Natural killer cell (primary cell): ENCODE data around the gene LINGO1. TPM values are rescaled to one million over a fixed set of nuclear protein-coding genes. Genes with fewer than 3 reads are reported as not detected.

ENCODE experiments used
- ATAC-seq, 3 donors: fragments of 150-1000 bp in 2 of 3; fragments of 200-7000 bp in 1 of 3; cut with Tn5 transposase; 1 replicate in 1 of 3; 2 replicates in 2 of 3; pipeline ENCODE4 v1.10.0; 2021; ENCODE audit warnings: mild to moderate bottlenecking in 2 of 3, moderate library complexity in 2 of 3
- DNase-seq, 2 donors: peaks; one replicate each; pipeline versions ENCODE4 v3.0.0 to v3.0.0-alpha.2; 2013 to 2021; ENCODE audit warnings: mixed read lengths in 1 of 2
- H3K27ac ChIP-seq: one replicate; pipeline ENCODE4 v1.5.1; 2013; ENCODE audit warnings: mild to moderate bottlenecking, low read length
- H3K27me3 ChIP-seq: one replicate; pipeline ENCODE4 v1.6.1; 2013; ENCODE audit warnings: low read length; ENCODE audit not compliant: control insufficient read depth, insufficient read depth
- H3K36me3 ChIP-seq: one replicate; pipeline ENCODE4 v1.6.1; 2013; ENCODE audit warnings: low read length; ENCODE audit not compliant: control insufficient read depth, insufficient read depth
- H3K4me1 ChIP-seq: one replicate; pipeline ENCODE4 v1.6.1; 2013; ENCODE audit warnings: low read length; ENCODE audit not compliant: control insufficient read depth, insufficient read depth
- H3K4me3 ChIP-seq: one replicate; pipeline ENCODE4 v1.5.1; 2013; ENCODE audit warnings: low read length
- H3K9me3 ChIP-seq: one replicate; pipeline ENCODE4 v1.6.1; 2013; ENCODE audit warnings: low read length; ENCODE audit not compliant: control insufficient read depth, insufficient read depth
- H3K27ac Mint-ChIP-seq, 2 donors: one replicate each; pipeline ENCODE4 v1.8.0; 2022; ENCODE audit warnings: mild to moderate bottlenecking in 2 of 2, mixed read lengths in 2 of 2, moderate library complexity in 1 of 2
- H3K27me3 Mint-ChIP-seq, 2 donors: one replicate each; pipeline ENCODE4 v1.8.0; 2022; ENCODE audit warnings: low read depth in 2 of 2, mixed read lengths in 2 of 2
- H3K36me3 Mint-ChIP-seq: one replicate; pipeline ENCODE4 v1.8.0; 2022; ENCODE audit warnings: mixed read lengths
- H3K4me1 Mint-ChIP-seq, 2 donors: one replicate each; pipeline ENCODE4 v1.8.0; 2022; ENCODE audit warnings: mixed read lengths in 2 of 2
- H3K4me3 Mint-ChIP-seq: one replicate; pipeline ENCODE4 v1.8.0; 2022; ENCODE audit warnings: mild to moderate bottlenecking, moderate library complexity, mixed read lengths
- H3K9me3 Mint-ChIP-seq, 2 donors: one replicate each; pipeline ENCODE4 v1.8.0; 2022; ENCODE audit warnings: mixed read lengths in 2 of 2
- WGBS: methylation state at CpG from one replicate; pipeline ENCODE4 v1.1.7; 2013; ENCODE audit warnings: missing lambda C conversion rate; ENCODE audit not compliant: insufficient coverage; 5-methylcytosine and 5-hydroxymethylcytosine counted together
- intact Hi-C: fragments of 100-400 bp; cut with micrococcal nuclease; formaldehyde crosslinking; loops from one replicate; pipeline ENCODE4 v1.14.2; 2022
- total RNA-seq, 4 donors: library from RNA; stranded (reverse); fragments of 120-200 nt in 1 of 4; gene quantifications; one replicate each; pipeline versions ENCODE4 v1.2.3 to v1.2.4, GENCODE V29; 2013 to 2022
- TF ChIP-seq, protein P1 (sequence below): fragments of 200-600 bp; IDR thresholded peaks from one replicate; pipeline ENCODE4 v1.8.0; 2022; ENCODE audit warnings: antibody characterized with exemption

The LINGO1 gene
- total RNA-seq, 3 donors from 2014 or later (not counting 1 experiment from before 2014, with no cell fraction given): not detected

DNA sequence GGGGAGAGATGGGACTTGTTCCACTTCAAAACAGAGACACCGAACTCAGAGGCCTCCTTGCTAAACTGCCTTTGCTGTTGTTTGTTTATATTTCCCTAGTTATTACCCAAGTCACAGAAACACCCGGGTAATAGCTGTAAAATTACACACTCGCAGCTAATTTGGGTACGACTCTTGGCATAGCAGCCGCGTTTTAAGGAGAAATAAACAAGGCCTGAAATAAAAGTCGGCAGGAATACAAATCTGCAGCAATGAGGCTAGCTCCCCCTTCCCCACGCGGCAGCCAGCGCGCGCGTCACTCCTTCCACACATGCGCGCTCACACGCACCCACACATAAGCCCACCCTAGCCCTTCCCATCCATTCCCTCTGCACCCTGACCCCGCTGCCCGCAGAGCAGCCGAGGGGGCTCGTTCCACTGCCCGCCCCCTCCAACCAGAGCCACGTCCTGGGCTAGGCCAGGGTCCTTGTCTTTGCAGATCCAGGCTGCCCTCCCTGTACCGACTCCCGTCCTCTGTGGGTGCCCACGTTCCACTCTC lies 67.3 kb downstream of the LINGO1 start:
- intact Hi-C loops: no loop called here
- Histone ChIP-seq H3K27me3 (no peaks in the 10 kb centered on the region), H3K4me1 (peaks cover 3% of the 10 kb centered on the region), H3K36me3 (no peaks in the 10 kb centered on the region), H3K4me3 (no peak overlapping the region), H3K27ac (no peak overlapping the region), H3K9me3 (no peaks in the 10 kb centered on the region)
- Mint-ChIP-seq H3K36me3 (no peaks in the 10 kb centered on the region), H3K4me3 (no peak overlapping the region), H3K4me1 (peaks cover 0 to 5% of the 10 kb centered on the region in 2 donors), H3K27me3 (peaks cover 9 to 15% of the 10 kb centered on the region in 2 donors), H3K9me3 (no peaks in the 10 kb centered on the region), H3K27ac (no peak overlapping the region)
- WGBS: 94% methylated on average over 25 of the region's 25 CpGs
- ATAC-seq (no peak), DNase-seq (no peak)
- TF ChIP-seq, protein P1, sequence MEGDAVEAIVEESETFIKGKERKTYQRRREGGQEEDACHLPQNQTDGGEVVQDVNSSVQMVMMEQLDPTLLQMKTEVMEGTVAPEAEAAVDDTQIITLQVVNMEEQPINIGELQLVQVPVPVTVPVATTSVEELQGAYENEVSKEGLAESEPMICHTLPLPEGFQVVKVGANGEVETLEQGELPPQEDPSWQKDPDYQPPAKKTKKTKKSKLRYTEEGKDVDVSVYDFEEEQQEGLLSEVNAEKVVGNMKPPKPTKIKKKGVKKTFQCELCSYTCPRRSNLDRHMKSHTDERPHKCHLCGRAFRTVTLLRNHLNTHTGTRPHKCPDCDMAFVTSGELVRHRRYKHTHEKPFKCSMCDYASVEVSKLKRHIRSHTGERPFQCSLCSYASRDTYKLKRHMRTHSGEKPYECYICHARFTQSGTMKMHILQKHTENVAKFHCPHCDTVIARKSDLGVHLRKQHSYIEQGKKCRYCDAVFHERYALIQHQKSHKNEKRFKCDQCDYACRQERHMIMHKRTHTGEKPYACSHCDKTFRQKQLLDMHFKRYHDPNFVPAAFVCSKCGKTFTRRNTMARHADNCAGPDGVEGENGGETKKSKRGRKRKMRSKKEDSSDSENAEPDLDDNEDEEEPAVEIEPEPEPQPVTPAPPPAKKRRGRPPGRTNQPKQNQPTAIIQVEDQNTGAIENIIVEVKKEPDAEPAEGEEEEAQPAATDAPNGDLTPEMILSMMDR: no peak

DNA sequence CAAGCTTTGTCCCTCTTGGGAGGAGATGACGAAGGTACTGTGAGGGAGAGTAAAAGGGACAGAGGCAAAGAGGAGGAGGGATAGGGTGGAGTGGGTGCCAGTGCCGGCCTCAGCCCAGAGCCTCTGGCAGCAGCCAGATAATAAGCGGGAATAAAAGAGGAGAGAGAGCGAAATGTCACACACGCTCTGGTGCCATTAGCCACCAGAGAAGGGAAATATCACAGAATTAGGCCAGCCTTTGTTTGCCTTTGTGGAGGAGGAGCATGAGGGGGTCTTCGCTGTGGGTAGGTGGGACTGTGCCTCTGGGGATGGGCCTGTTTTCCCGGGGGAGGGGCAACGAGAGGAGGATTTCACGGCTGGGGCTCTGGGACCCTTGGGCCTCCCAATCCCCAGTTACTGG lies 67.8 kb downstream of the LINGO1 start:
- TF ChIP-seq, protein P1: no peak
- no peak overlapping the region for H3K27ac Mint-ChIP-seq
- no peak overlapping the region for H3K4me3 Mint-ChIP-seq
- Histone ChIP-seq H3K4me3 (no peak overlapping the region), H3K36me3 (no peaks in the 10 kb centered on the region), H3K4me1 (peaks cover 3% of the 10 kb centered on the region), H3K9me3 (no peaks in the 10 kb centered on the region), H3K27ac (no peak overlapping the region), H3K27me3 (no peaks in the 10 kb centered on the region)
- DNase-seq: no peak
- 92% methylated on average over 9 of the region's 9 CpGs for WGBS
- no peaks in the 10 kb centered on the region for H3K9me3 Mint-ChIP-seq
- H3K4me1 Mint-ChIP-seq: peaks cover 0 to 5% of the 10 kb centered on the region in 2 donors
- H3K36me3 Mint-ChIP-seq: no peaks in the 10 kb centered on the region
- intact Hi-C loops: no loop called here
- no peak for ATAC-seq
- H3K27me3 Mint-ChIP-seq: peaks cover 9 to 16% of the 10 kb centered on the region in 2 donors

DNA sequence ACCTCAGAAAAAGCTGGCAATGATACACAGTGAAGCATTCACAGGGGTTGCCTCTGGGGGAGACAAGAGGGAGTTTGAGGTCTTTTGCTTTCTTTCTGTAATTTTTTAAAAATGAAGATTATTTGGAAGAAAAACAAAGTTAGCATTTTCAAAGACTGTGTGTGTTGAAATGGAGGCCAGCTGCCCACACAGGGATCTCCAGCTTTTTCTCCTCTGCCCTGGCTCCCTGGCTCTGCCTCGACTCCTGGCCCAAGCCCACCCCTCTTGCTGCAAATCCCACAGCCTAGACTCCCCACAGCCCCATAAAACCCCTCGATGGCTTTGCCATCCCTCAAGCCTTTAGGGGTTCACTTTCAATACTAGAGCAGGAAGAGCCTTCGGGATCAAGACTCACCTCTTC lies 68.4 kb downstream of the LINGO1 start:
- H3K27me3 ChIP-seq: no peaks in the 10 kb centered on the region
- peaks cover 0 to under 1% of the 10 kb centered on the region in 2 donors for H3K4me1 Mint-ChIP-seq
- no peak for DNase-seq
- H3K36me3 Mint-ChIP-seq: no peaks in the 10 kb centered on the region
- no peak overlapping the region for H3K27ac ChIP-seq
- no peaks in the 10 kb centered on the region for H3K9me3 ChIP-seq
- intact Hi-C loops: no loop called here
- H3K27ac Mint-ChIP-seq: no peak overlapping the region
- no peak overlapping the region for H3K4me3 ChIP-seq
- peaks cover 3% of the 10 kb centered on the region for H3K4me1 ChIP-seq
- no peaks in the 10 kb centered on the region for H3K9me3 Mint-ChIP-seq
- peaks cover 12 to 16% of the 10 kb centered on the region in 2 donors for H3K27me3 Mint-ChIP-seq
- no peak for ATAC-seq
- H3K36me3 ChIP-seq: no peaks in the 10 kb centered on the region
- no peak overlapping the region for H3K4me3 Mint-ChIP-seq
- TF ChIP-seq, protein P1: no peak
- 84% methylated on average over 3 of the region's 3 CpGs for WGBS

DNA sequence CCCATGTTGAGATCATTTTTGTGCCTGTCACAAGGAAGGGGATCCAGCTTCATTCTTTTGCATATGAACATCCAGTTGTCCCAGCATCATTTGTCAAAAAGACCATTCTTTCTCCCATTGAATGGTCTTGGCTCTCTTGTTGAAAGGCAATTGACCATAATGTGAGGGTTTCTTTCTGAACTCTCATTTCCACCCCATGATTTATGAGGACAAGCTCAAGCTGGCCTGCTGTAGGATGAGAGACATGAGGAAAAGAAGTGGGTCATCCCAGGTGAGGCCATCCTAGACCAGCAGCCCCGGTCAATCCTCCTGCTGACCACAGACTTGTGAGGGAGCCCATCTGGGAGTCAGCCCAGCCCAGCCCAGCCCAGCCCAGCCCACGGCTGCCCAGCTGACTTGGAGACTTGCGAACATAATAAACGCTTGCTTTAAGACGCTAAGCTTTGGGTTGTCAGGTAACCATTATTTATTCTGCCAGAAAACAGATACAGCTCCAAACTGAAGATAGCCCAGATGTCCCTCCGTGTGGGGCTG lies 69.0 kb downstream of the LINGO1 start:
- Mint-ChIP-seq H3K4me3 (no peak overlapping the region), H3K36me3 (no peaks in the 10 kb centered on the region), H3K27me3 (peaks cover 14% of the 10 kb centered on the region in 2 donors), H3K27ac (no peak overlapping the region), H3K9me3 (no peaks in the 10 kb centered on the region), H3K4me1 (no peaks in the 10 kb centered on the region)
- intact Hi-C loops: no loop called here
- TF ChIP-seq, protein P1: no peak
- DNase-seq (no peak), ATAC-seq (no peak)
- H3K4me1 ChIP-seq: no peaks in the 10 kb centered on the region
- no peak overlapping the region for H3K4me3 ChIP-seq
- H3K9me3 ChIP-seq: no peaks in the 10 kb centered on the region
- H3K36me3 ChIP-seq: no peaks in the 10 kb centered on the region
- H3K27ac ChIP-seq: no peak overlapping the region
- no peaks in the 10 kb centered on the region for H3K27me3 ChIP-seq
- 83% methylated on average over 6 of the region's 6 CpGs for WGBS
